ENCODE measurements around the gene VAPB. TPM values are rescaled to one million over a fixed set of nuclear protein-coding genes. Genes with fewer than 3 reads are reported as not detected.
A peak's percentile ranks its signal among the peaks of the same experiment; 100 is the strongest.

VAPB gene
- total RNA-seq, 1 donor from 2014 or later = 61.5 TPM

GRCh38 chr20:58459058-58459750 is 70.2 kb downstream of the VAPB start:
- peaks cover 8% of the 10 kb centered on the region for H3K9me3 Mint-ChIP-seq (ENCODE audit: unreplicated experiment)
- Histone ChIP-seq H3K9me3 (ENCODE audit: insufficient read depth, low read depth, low read length) (peaks cover 3% of the 10 kb centered on the region), H3K27ac (ENCODE audit: low read depth, low read length) (no peak overlapping the region), H3K4me3 (ENCODE audit: insufficient read depth, low read depth, low read length) (no peak overlapping the region), H4K20me1 (ENCODE audit: insufficient read depth, low read length) (no peaks in the 10 kb centered on the region), H3K79me2 (ENCODE audit: insufficient read depth, low read length) (no peaks in the 10 kb centered on the region), H2AFZ (ENCODE audit: low read depth, low read length) (no peak overlapping the region), H3K9ac (ENCODE audit: low read length) (no peak overlapping the region), H3K4me1 (ENCODE audit: insufficient read depth, low read length) (peaks cover 28% of the 10 kb centered on the region), H3K4me2 (ENCODE audit: low read length) (no peak overlapping the region), H3K36me3 (ENCODE audit: insufficient read depth, low read length) (no peaks in the 10 kb centered on the region), H3K27me3 (ENCODE audit: insufficient read depth, low read length) (no peaks in the 10 kb centered on the region)
- no peak overlapping the region for H3K4me3 Mint-ChIP-seq (ENCODE audit: unreplicated experiment)
- no peak for FAIRE-seq
- TF ChIP-seq CTCF (IDR thresholded peaks at IDR 0.05; ENCODE audit: insufficient read depth, low read depth, low read length) (no peak), EZH2 (IDR thresholded peaks at IDR 0.05; ENCODE audit: insufficient read depth, low read length) (no peak)
- no peak overlapping the region for H3K27ac Mint-ChIP-seq (ENCODE audit: unreplicated experiment)
- H3K27me3 Mint-ChIP-seq (ENCODE audit: low read depth, unreplicated experiment) = no peaks in the 10 kb centered on the region
- DNase-seq (ENCODE audit: low read depth) = no peak
- H3K4me1 Mint-ChIP-seq (ENCODE audit: low read depth, unreplicated experiment) = peaks cover 30% of the 10 kb centered on the region
- H3K36me3 Mint-ChIP-seq (ENCODE audit: low read depth, unreplicated experiment) = peaks cover 22% of the 10 kb centered on the region

- Histone ChIP-seq H3K4me1 (ENCODE audit: insufficient read depth, low read length) (peaks cover 28% of the 10 kb centered on the region), H3K27me3 (ENCODE audit: insufficient read depth, low read length) (no peaks in the 10 kb centered on the region), H3K4me2 (ENCODE audit: low read length) (no peak overlapping the region), H3K9ac (ENCODE audit: low read length) (peak overlapping the region; percentile 35), H3K27ac (ENCODE audit: low read depth, low read length) (peak overlapping the region; percentile 50), H3K4me3 (ENCODE audit: insufficient read depth, low read depth, low read length) (no peak overlapping the region), H3K79me2 (ENCODE audit: insufficient read depth, low read length) (no peaks in the 10 kb centered on the region), H2AFZ (ENCODE audit: low read depth, low read length) (no peak overlapping the region), H3K9me3 (ENCODE audit: insufficient read depth, low read depth, low read length) (peaks cover 3% of the 10 kb centered on the region), H4K20me1 (ENCODE audit: insufficient read depth, low read length) (no peaks in the 10 kb centered on the region), H3K36me3 (ENCODE audit: insufficient read depth, low read length) (no peaks in the 10 kb centered on the region)
- FAIRE-seq (no peak), DNase-seq (ENCODE audit: low read depth) (no peak)
- Mint-ChIP-seq H3K27ac (ENCODE audit: unreplicated experiment) (no peak overlapping the region), H3K27me3 (ENCODE audit: low read depth, unreplicated experiment) (no peaks in the 10 kb centered on the region), H3K4me1 (ENCODE audit: low read depth, unreplicated experiment) (peaks cover 30% of the 10 kb centered on the region), H3K36me3 (ENCODE audit: low read depth, unreplicated experiment) (peaks cover 20% of the 10 kb centered on the region), H3K4me3 (ENCODE audit: unreplicated experiment) (no peak overlapping the region), H3K9me3 (ENCODE audit: unreplicated experiment) (peaks cover 5% of the 10 kb centered on the region)
- no peak for TF ChIP-seq CTCF (IDR thresholded peaks at IDR 0.05; ENCODE audit: insufficient read depth, low read depth, low read length)
- TF ChIP-seq EZH2 (IDR thresholded peaks at IDR 0.05; ENCODE audit: insufficient read depth, low read length) = no peak
Observed at GRCh38 chr20:58461104-58461503, 72.1 kb downstream of the VAPB start.

- FAIRE-seq = no peak
Observed at GRCh38 chr20:58461899-58462298, 72.9 kb downstream of the VAPB start.

More at GRCh38 chr20:58461899-58462298, 72.9 kb downstream of the VAPB start:
- TF ChIP-seq CTCF (IDR thresholded peaks at IDR 0.05; ENCODE audit: insufficient read depth, low read depth, low read length) (no peak), EZH2 (IDR thresholded peaks at IDR 0.05; ENCODE audit: insufficient read depth, low read length) (no peak)
- Histone ChIP-seq H3K4me1 (ENCODE audit: insufficient read depth, low read length) (peaks cover 24% of the 10 kb centered on the region), H3K9ac (ENCODE audit: low read length) (peak overlapping the region; percentile 35), H3K79me2 (ENCODE audit: insufficient read depth, low read length) (no peaks in the 10 kb centered on the region), H3K4me2 (ENCODE audit: low read length) (peak overlapping the region; percentile 2), H3K9me3 (ENCODE audit: insufficient read depth, low read depth, low read length) (peaks cover 3% of the 10 kb centered on the region), H4K20me1 (ENCODE audit: insufficient read depth, low read length) (no peaks in the 10 kb centered on the region), H3K4me3 (ENCODE audit: insufficient read depth, low read depth, low read length) (no peak overlapping the region), H3K27me3 (ENCODE audit: insufficient read depth, low read length) (no peaks in the 10 kb centered on the region), H3K36me3 (ENCODE audit: insufficient read depth, low read length) (no peaks in the 10 kb centered on the region), H2AFZ (ENCODE audit: low read depth, low read length) (no peak overlapping the region), H3K27ac (ENCODE audit: low read depth, low read length) (peak overlapping the region; percentile 77)
- peak; percentile 82 for DNase-seq (ENCODE audit: low read depth)
- H3K36me3 Mint-ChIP-seq (ENCODE audit: low read depth, unreplicated experiment) = peaks cover 19% of the 10 kb centered on the region
- no peaks in the 10 kb centered on the region for H3K27me3 Mint-ChIP-seq (ENCODE audit: low read depth, unreplicated experiment)
- peak overlapping the region; percentile 41 for H3K27ac Mint-ChIP-seq (ENCODE audit: unreplicated experiment)
- H3K4me3 Mint-ChIP-seq (ENCODE audit: unreplicated experiment) = no peak overlapping the region
- H3K4me1 Mint-ChIP-seq (ENCODE audit: low read depth, unreplicated experiment) = peaks cover 25% of the 10 kb centered on the region
- H3K9me3 Mint-ChIP-seq (ENCODE audit: unreplicated experiment) = peaks cover 5% of the 10 kb centered on the region
